Left renal cortex interstitium (tissue), 4 donors: ENCODE results near the gene CDK13. TPM values are rescaled to one million over a fixed set of nuclear protein-coding genes. Genes with fewer than 3 reads are reported as not detected.

ENCODE experiments used
- DNase-seq, 4 donors: peaks; one replicate each; pipeline ENCODE4 v3.0.0-alpha.2; 2013; ENCODE audit warnings: low read depth in 4 of 4, low spot score in 2 of 4, missing footprints in 1 of 4
- polyA plus RNA-seq, 4 donors: library from polyadenylated mRNA; unstranded; fragments of 120-200 nt; gene quantifications; one replicate each; pipeline ENCODE4 v1.2.1, GENCODE V29; 2013; ENCODE audit not compliant: insufficient read length in 4 of 4

CDK13 gene
- polyA plus RNA-seq, 4 donors = 45.6 to 83.8 (median 64.6) TPM

DNA sequence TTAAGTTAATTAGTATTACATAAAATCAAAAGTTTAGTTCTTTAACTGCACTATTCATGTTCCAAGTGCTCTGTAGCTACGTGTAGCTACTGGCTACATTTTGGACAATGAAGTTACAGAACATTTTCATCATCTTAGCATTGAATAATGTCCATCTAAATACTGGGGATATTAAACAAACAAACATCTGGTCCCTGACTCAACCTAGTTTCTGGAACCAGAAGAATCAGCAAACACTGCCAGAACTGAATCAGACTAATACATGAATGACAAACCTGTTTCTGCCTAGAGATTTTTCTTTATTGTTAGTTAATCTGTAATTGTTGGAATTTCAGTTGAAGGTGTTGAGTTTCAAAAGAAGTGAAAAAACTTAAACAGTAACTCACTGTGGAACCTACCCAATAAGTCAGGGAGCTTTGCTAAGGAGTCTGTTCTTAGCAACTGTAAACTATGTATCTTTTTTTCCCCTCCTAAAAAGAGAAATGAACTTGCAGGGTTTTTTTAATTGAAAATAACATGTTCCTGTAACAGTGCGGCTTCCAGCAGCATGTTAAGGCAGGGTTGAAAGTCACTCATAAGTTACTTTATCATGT is 58.3 kb downstream of the CDK13 start:
- no peak for DNase-seq

DNA sequence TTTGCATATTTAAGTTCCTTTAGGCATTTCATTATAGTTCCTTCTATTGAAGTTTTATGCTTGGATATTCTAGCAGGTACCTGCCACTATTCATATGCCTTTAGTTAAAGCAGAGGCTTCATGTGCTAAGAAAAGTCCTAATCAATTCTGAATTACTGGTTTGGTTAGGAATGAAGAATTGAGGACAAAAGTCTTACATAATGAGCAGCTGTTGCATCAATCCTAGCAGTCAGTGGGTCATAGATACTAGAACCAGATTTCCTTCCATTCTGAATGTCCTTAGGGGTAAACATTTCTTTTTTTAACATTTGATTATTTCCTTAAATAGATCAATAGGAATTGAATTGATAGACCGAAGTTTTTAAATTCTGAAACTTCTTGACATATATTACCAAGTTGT is 59.2 kb downstream of the CDK13 start:
- no peak for DNase-seq

DNA sequence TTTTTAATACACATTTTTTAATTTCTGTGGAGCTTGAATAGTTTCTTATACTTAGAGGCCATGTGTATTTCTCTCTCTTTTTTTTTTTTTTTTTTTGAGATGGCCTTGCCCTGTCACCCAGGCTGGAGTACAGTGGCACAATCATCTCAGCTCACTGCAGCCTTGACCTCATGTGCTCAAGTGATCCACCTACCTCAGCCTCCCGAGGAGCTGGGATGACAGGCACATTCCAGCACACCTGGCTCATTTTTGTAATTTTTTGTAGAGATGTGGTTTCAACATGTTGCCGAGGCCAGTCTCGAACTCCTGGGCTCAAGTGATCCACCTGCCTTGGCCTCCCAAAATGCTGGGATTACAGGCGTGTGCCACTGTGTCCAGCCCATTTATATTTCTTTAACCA is 64.3 kb downstream of the CDK13 start:
- DNase-seq = no peak

DNA sequence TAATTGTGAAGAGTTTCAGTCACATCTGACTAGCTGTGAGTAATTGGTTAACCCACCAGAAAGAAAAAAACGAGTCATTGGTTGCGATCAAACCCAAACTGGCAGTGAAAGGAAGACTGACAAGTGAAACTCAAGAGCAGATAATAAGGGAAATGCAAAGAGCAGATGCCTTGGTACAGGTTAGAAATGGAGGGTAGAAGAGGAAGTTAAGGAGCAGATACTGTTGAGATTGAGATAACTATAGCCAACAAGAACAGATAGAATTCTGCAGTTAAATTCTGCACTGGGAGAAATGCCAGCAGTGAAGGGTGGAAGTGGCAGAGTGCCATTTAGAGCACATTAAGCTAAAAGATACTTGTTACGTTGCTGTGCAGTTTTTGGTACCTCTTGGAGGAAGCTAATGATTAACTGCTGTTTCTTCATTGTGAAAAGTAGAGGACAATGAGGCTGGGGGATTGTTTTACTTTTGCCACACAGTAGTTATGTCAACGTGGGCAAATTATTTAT is 65.8 kb downstream of the CDK13 start:
- DNase-seq = no peak

DNA sequence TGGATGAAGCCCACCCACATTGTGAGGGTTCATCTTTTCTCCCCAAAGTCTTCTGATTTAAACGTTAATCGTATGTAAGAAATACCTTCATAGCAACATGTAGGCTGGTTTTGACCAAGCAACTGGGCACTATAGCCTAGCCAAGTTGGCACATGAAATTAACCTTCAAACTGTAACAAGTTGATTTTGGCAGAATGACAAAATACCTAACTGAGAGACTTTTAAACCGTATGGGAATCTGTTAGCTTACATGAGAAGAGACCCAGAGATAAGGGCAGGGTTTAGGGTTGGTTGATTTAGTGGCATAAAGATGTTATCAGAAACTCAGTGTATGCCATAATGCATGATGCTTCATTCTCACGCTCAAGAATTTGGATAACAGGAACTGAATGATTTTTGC is 69.5 kb downstream of the CDK13 start:
- DNase-seq = no peak

DNA sequence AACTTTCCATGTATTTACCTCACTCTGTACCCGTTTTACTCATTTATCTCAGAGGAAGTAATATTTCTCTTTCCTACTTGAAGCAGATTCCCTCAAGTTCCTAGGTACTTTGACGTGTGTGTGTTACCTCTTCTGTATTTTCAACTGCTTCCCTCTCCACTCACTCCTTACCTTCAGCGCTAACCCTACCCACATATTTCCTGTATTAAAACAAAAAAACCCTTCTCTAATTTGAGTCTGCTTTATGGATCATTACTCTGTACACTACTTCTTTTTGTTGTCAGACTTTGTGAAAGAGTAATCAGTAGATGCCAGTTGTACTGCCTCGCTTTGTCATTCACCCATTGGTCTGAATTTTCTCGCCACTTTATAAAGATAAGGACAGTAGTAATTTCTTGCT is 74.0 kb downstream of the CDK13 start:
- no peak for DNase-seq

DNA sequence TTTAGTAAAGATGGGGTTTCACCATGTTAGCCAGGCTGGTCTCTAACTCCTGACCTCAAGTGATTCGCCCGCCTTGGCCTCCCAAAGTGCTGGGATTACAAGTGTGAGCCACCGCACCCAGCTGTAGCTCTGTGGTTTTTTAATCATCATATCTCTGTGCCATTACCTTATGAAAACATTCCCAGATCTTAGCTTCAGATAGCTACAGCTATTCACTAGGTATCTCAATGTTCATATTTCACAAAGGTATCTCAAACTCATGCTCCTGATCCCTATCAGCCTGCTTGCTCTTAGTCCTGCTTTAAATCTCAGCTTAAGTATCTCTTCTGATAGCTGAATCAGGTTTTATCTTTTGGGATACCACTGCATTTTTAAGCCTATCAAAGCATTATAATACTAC is 74.8 kb downstream of the CDK13 start:
- no peak for DNase-seq

DNA sequence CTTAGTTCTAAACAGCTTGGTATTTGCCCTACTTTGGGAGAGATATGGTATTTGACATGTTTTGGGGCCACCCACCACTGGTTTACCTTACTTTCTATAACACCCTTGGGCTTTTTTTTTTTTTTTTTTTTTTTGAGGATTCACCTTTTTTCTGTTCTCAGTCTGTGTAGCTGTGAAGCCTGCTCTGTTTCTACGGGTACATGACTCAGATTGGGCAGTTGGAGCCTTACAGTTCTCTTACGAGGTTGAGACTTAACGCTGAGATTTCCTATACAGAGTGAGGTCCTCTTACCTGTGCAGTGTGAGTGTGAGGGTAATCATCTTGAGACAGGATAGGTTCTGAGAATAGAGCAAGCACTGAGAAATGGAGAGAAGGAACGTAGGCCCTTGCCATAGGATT is 77.5 kb downstream of the CDK13 start:
- no peak for DNase-seq

DNA sequence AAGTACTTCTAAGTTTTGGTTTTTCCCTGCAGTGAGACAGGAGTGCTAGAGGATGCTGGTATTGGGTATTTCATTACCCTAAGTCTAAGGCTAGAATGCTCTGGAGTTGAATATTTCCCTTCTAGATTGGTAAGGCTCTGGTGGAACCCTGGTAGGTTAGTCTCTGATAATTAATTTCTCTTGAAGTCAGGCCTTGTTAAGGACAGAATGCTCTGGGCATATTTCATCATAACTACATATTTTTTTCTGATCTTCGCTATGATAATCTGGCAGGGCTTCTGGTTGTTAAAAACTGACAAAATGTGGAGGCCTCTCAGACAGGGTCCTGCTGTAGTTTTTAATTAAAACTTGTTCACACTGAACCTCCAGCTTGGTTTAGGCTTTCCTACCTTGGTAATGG is 83.8 kb downstream of the CDK13 start:
- no peak for DNase-seq

DNA sequence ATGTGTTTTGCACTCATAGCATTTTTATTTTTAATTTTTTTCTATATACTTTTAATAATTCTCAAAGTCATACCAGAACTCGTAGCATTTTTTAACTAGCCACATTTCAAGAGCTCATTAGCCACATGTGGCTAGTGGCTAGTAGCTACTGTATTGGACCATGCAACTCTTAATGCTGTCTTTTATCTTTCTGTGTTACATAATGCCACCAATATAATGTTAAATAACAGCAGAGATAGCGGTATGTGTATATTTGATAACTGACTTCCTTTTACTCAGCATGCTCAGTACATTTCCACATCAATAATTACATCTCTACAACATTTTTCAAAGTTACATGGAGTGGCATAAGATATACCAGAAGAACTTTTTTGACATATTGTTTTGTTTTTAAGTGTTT is 91.4 kb downstream of the CDK13 start:
- DNase-seq = no peak

DNA sequence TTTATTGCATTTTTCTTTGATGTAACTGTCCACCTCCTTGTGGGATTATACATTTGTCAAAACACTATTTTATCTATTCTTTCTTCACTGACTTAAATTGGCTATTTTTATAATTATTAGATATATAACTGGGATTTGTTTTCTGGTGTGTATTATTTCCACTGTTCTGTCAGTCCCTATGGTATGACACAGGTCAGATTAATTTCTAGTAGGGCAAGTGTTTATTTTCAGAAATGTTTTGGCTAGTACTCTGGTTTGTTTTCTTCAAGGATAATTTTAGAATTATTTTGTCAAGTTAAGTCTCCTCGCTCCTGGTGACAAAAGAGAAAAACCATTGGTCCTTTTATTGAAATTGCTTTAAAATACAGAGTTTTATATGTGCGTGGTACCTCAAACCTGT is 93.1 kb downstream of the CDK13 start:
- no peak for DNase-seq

DNA sequence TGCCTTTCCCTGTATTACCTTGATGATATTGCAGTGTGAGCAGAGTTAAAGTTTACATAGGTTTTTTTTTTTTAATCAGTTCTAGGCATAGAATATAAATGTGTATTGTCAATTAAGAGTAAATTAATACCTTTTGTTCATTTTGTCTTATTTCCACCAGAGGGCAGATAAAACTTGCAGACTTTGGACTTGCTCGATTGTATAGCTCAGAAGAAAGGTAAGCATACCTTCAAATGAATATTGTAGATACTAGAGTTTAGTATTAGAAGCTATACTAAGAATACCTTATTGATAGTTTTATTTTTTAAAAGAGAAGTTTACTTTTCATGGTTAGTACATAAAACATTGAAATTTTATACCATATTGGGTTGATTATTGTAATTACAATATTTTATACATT is 97.6 kb downstream of the CDK13 start:
- DNase-seq = no peak

DNA sequence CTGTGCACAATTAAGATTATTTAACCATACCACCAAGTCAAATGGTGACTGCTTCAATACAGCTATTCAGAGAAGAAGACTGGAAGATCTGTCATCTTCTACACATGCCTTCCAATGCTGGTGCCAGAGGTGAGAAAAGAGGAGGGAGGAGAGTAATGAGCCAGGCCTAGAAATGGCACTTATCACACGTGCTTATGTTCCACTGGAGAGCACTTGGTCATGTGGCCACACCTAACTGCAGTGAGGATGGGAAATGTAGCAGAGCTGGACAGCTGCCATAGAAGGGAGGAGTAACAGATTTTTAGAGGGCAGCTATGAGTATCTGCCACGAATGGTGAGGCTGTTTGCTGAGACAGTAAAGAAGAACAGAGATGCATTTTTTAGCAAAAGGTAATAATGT is 107.2 kb downstream of the CDK13 start:
- no peak for DNase-seq

DNA sequence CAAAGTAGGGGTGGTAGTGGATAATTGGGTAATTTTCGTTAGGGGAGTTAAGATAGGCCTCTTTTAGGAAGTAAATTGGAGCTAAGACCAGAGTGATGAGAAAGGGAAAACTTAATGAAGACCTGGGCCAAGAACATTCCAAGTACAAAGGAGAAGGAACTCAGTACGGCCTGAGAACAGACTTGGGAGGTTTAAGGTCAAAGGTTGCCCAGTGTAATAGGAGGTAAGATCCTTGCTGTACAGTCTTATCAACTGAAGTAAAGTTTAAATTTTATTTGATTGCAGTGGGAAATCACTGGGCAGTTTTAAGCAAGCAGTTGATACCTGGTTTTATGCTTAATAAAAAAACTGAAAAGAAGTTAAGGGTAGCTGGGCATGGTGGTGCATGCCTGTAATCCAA is 108.0 kb downstream of the CDK13 start:
- no peak for DNase-seq

DNA sequence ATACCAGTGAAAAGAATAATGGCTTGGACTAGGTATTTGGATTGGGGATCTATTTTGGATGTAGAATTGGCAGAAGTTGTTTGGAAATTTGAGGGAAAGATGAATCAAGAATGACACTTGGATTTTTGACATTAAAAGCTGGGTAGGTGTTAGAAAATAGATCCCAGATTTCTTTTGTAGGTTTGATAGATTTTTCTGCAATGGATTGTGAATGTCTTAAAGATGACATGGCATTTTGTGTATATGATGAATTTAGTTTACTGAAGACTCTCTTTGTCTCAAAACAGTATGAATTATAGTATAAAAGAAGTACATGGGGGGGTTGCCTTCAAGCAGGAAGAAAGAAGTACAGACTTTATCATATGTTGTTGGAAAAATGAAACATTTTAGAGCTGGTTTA is 108.6 kb downstream of the CDK13 start:
- DNase-seq = no peak

DNA sequence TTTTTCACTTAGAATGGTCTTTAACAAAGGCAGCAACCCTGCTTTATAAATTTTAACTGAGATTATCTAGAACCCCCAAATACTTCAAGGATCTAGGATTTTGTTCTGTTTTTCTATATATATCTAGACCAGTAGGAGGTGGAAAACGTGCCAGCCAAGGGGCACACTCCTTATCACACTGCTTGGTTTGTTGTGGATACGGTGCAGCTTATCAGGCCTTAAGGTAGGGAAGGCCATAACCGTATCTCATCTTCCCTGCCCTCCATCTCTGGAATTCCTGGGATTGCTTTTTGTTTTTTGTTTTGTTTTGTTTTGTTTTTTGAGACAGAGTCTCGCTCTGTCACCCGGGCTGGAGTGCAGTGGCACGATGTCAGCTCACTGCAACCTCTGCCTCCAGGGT is 109.0 kb downstream of the CDK13 start:
- no peak for DNase-seq

DNA sequence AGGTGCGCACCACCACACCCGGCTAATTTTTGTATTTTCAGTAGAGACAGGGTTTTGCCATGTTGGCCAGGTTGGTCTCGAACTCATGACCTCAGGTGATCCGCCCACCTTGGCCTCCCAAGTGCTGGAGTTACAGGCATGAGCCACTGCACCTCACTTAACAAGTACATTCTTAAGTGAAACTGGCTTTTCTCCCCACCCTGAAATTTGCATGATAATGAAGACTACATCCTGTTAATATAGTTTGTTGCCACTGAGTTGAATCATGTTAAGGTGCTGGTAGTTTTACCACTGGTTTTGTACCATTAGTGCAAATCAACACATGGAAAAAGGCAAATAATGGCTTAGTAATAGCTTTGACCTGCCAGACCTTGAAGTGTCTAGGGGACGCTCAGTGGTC is 122.2 kb downstream of the CDK13 start:
- DNase-seq = no peak

DNA sequence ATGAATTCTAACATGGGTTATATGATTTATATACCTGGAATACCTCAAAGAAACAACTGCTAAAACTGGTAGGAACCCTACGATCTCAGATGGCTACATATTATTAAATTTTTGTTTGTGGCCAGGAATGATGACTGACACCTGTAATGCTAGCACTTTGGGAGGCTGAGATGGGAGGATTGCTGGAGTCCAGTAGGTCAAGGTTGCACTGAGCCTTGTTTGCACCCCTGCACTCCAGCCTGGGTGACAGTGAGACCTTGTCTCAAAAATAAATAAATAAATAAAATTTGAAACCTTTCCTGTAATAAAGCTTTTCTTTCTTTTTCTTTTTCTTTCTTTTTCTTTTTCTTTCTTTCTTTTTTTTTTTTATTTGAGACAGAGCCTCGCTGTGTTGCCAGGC is 123.2 kb downstream of the CDK13 start:
- no peak for DNase-seq

DNA sequence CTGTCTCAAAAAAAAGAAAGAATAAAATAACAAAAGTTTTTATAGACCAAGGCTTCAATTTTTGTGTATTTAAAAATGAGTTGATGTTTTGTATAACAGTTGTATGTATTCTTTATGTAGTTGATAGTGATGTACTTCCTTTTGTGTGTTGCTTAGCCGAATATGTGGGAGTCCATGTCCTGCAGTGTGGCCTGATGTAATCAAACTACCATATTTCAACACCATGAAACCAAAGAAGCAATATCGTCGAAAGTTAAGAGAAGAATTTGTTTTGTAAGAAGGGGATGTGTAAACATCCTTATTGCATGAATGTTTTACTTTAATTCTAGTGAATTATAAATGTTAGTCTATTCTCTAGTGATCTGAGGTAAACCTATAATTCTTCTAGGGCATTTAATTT is 127.8 kb downstream of the CDK13 start:
- no peak for DNase-seq

DNA sequence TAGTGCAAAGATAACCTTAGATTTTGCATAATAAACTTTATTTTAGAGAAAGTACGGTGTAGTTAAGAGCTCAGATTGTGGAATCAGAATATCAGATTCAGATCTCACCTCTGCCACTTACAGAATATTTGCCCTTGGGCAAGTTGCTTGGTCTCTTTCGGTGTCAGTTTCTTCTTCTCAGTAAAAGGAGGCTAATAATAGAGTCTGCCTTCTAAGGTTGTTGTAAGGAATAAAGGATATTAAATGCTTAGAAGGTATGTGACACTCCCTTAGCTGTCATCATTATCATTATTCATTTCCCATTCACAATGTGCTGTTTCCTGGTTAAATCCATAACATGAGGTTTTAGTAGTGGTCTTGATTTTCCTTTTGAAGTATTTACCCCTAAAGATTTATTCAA is 142.1 kb downstream of the CDK13 start:
- no peak for DNase-seq

DNA sequence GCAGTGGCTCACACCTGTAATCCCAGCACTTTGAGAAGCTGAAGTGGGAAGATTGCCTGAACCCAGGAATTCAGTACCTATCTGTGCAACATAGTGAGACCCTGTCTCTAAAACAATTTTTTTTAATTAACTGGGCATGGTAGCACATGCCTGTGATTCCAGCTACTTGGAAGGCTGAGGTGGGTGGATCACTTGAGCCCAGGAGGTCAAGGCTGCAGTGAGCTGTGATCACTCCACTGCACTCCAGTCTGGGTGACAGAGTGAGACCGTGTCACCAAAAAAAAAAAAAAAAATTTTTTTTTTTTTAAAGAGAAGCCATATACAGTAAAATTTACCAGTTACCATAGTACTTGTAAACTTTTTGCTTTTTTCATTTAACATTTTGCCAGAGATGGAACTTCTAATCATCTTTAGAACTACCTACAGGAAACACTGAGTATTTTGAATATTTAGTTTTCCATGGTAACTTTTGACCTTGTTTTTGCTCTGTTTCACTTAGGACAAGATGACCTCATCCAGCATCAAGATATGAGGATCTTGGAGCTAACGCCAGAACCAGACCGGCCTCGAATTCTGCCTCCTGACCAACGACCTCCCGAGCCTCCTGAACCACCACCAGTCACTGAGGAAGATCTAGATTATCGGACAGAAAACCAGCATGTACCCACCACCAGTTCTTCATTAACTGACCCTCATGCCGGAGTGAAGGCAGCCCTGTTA is 143.7 kb downstream of the CDK13 start:
- DNase-seq = no peak

DNA sequence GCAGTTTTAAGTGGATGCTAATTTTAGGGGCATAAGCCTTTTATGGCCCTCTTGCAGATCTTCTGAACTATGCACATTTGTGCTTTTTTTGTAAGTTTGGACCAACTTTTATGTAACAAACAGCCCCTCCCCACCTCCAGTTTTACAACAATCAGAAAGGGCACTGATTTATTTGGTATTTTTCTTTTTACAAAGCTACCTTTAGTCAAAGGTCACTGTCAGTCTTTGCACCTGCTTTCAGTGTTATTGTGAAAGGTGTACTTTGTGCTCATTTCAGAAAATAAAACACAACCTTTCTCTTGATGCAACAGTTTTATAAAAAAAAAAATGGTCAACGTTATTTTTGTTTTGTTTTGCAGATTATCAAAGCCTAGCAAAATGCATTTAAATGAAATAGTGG is 145.2 kb downstream of the CDK13 start:
- DNase-seq = no peak
